GM18907 (cell line): Measurements from ENCODE around the gene GRIK4.

ENCODE experiments used
- ATAC-seq: cut with Tn5 transposase; IDR thresholded peaks from one replicate; pipeline ENCODE4 v1.9.1; 2021; ENCODE audit warnings: mild to moderate bottlenecking, moderate library complexity; ENCODE audit not compliant: unreplicated experiment

Gene GRIK4

GRCh38 chr11:120524536-120525085 is 13.1 kb downstream of the GRIK4 start:
- no peak for ATAC-seq

GRCh38 chr11:120525261-120526171 is 14.0 kb downstream of the GRIK4 start:
- ATAC-seq = no peak

- no peak for ATAC-seq
Observed at GRCh38 chr11:120526241-120526640, 14.7 kb downstream of the GRIK4 start.

GRCh38 chr11:120527111-120527761 is 15.7 kb downstream of the GRIK4 start:
- no peak for ATAC-seq

GRCh38 chr11:120528749-120529148 is 17.2 kb downstream of the GRIK4 start:
- ATAC-seq = no peak

- ATAC-seq = no peak
Observed at GRCh38 chr11:120529214-120529613, 17.7 kb downstream of the GRIK4 start.

- ATAC-seq = no peak
Observed at GRCh38 chr11:120529911-120530310, 18.4 kb downstream of the GRIK4 start.

GRCh38 chr11:120532082-120532831 is 20.7 kb downstream of the GRIK4 start:
- no peak for ATAC-seq

GRCh38 chr11:120532832-120533196 is 21.3 kb downstream of the GRIK4 start:
- ATAC-seq = no peak

- no peak for ATAC-seq
Observed at GRCh38 chr11:120536091-120536796, 24.7 kb downstream of the GRIK4 start.

GRCh38 chr11:120536797-120537169 is 25.2 kb downstream of the GRIK4 start:
- ATAC-seq = no peak

- ATAC-seq = no peak
Observed at GRCh38 chr11:120537996-120538395, 26.4 kb downstream of the GRIK4 start.

GRCh38 chr11:120538707-120539106 is 27.2 kb downstream of the GRIK4 start:
- ATAC-seq = no peak

- ATAC-seq = no peak
Observed at GRCh38 chr11:120539667-120540369, 28.3 kb downstream of the GRIK4 start.

- no peak for ATAC-seq
Observed at GRCh38 chr11:120540744-120541465, 29.4 kb downstream of the GRIK4 start.

GRCh38 chr11:120543521-120544215 is 32.1 kb downstream of the GRIK4 start:
- ATAC-seq = no peak

GRCh38 chr11:120545813-120546212 is 34.3 kb downstream of the GRIK4 start:
- no peak for ATAC-seq

GRCh38 chr11:120546312-120547205 is 35.0 kb downstream of the GRIK4 start:
- ATAC-seq = no peak
